GM23338 (cell line): ENCODE measurements around the gene ATAD1.

Experiments used
- CREB1 ChIP-seq: fragments of 250-450 bp; sonication (Bioruptor Pico); IDR thresholded peaks from 2 replicates; pipeline ENCODE4 v1.5.0; 2020; ENCODE audit warnings: low read depth, mild to moderate bottlenecking, moderate library complexity
- CTCF ChIP-seq, 2 experiments: fragments of 200-600 bp in 1 of 2; sonication (generic) in 1 of 2; conservative IDR thresholded peaks; 2 replicates each; pipeline versions ENCODE4 v1.5.1 to v1.6.1; 2016 to 2017; ENCODE audit warnings: antibody characterized with exemption in 2 of 2, low read depth in 2 of 2, mild to moderate bottlenecking in 2 of 2, moderate library complexity in 1 of 2
- ETS1 ChIP-seq: IDR thresholded peaks from 2 replicates; pipeline ENCODE4 v1.6.1; 2016; ENCODE audit warnings: antibody characterized with exemption
- EZH2 ChIP-seq: fragments of 200-600 bp; sonication (generic); IDR thresholded peaks from one replicate; pipeline ENCODE4 v1.8.0; 2017; ENCODE audit warnings: antibody characterized with exemption, mild to moderate bottlenecking, low read depth; ENCODE audit not compliant: unreplicated experiment
- EZH2phosphoT487 ChIP-seq: fragments of 200-600 bp; sonication (generic); IDR thresholded peaks from one replicate; pipeline ENCODE4 v1.8.1; 2018; ENCODE audit warnings: antibody characterized with exemption; ENCODE audit not compliant: unreplicated experiment
- JUNB ChIP-seq: IDR thresholded peaks from one replicate; pipeline ENCODE4 v1.6.1; 2016; ENCODE audit warnings: antibody characterized with exemption; ENCODE audit not compliant: unreplicated experiment
- NANOG ChIP-seq: IDR thresholded peaks from 2 replicates; pipeline ENCODE4 v1.6.1; 2016; ENCODE audit warnings: antibody characterized with exemption, borderline replicate concordance
- POLR2AphosphoS5 ChIP-seq: IDR thresholded peaks from 2 replicates; pipeline ENCODE4 v1.6.1; 2016; ENCODE audit warnings: antibody characterized with exemption, low read depth
- REST ChIP-seq: IDR thresholded peaks from one replicate; pipeline ENCODE4 v1.6.1; 2018; ENCODE audit warnings: antibody characterized with exemption; ENCODE audit not compliant: unreplicated experiment
- STAT1 ChIP-seq: IDR thresholded peaks from one replicate; pipeline ENCODE4 v1.6.1; 2016; ENCODE audit warnings: antibody characterized with exemption; ENCODE audit not compliant: unreplicated experiment
- ZNF114 ChIP-seq: fragments of 250-450 bp; sonication (Bioruptor Pico); IDR thresholded peaks from 2 replicates; pipeline ENCODE4 v1.5.0; 2020; ENCODE audit warnings: mild to moderate bottlenecking, moderate library complexity
- ZNF331 ChIP-seq: fragments of 250-450 bp; sonication (Bioruptor Pico); IDR thresholded peaks from 2 replicates; pipeline ENCODE4 v1.5.0; 2020; ENCODE audit warnings: low read depth, mild to moderate bottlenecking, moderate library complexity
- ZNF462 ChIP-seq: fragments of 250-450 bp; sonication (Bioruptor Pico); IDR thresholded peaks from 2 replicates; pipeline ENCODE4 v1.5.0; 2020; ENCODE audit warnings: mild to moderate bottlenecking, moderate library complexity

- TF ChIP-seq CTCF (conservative IDR thresholded peaks at IDR 0.05; ENCODE audit: low read depth in 2 of 2): no peak
- TF ChIP-seq ZNF331 (CRISPR knock-in tag): no peak
- TF ChIP-seq CREB1 (CRISPR knock-in tag): no peak
- no peak for TF ChIP-seq POLR2AphosphoS5
- TF ChIP-seq STAT1: no peak
- TF ChIP-seq JUNB: no peak
- no peak for TF ChIP-seq EZH2
- TF ChIP-seq EZH2phosphoT487: no peak
- no peak for TF ChIP-seq NANOG
- TF ChIP-seq ZNF114 (CRISPR knock-in tag): no peak
- TF ChIP-seq ETS1: no peak
- TF ChIP-seq REST: no peak
- no peak for TF ChIP-seq ZNF462 (CRISPR knock-in tag)
Observed at GRCh38 chr10:87860816-87861403, 42.9 kb upstream of the ATAD1 start.
